ENCODE measurements around the gene CHRM2.

The CHRM2 gene

DNA sequence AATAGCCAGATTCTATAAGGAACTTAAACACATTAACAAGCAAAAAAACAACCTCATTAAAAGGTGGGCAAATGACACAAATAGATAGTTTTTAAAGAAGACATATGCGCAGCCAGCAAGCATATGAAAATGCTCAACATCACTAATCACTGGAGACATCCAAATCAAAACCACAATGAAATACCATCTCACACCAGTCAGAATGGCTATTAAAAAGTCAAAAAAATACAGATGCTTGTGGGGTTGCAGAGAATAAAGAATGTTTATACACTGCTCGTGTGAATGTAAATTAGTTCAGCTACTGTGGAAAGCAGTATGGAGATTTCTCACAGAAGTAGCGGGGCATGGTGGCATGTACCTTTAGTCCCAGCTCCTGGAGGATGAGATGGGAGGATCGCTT is 164.0 kb downstream of the CHRM2 start:
- no peak for DNase-seq (ENCODE audit: low read depth)

GRCh38 chr7:137036768-137037167 is 168.3 kb downstream of the CHRM2 start:
- DNase-seq (ENCODE audit: low read depth): no peak

- no peak for DNase-seq (ENCODE audit: low read depth)
These were observed 170.3 kb downstream of the CHRM2 start for GRCh38 chr7:137038706-137039105.

GRCh38 chr7:137040745-137041144 is 172.3 kb downstream of the CHRM2 start:
- no peak for DNase-seq (ENCODE audit: low read depth)

- no peak for DNase-seq (ENCODE audit: low read depth)
These were observed 177.1 kb downstream of the CHRM2 start for GRCh38 chr7:137045573-137045972.

- no peak for DNase-seq (ENCODE audit: low read depth)
These were observed 201.0 kb downstream of the CHRM2 start for GRCh38 chr7:137069249-137069963.
